HG03571 (cell line): ENCODE results near the gene FXR1.
"Not testable (repeated sequence)": the region's sequence is repeated elsewhere in the genome, so short reads cannot be mapped to it uniquely, and the experiment has no call there.

ENCODE experiments used
- ATAC-seq: cut with Tn5 transposase; IDR thresholded peaks from one replicate; pipeline ENCODE4 v1.9.1; 2021; ENCODE audit not compliant: unreplicated experiment

FXR1 gene

DNA sequence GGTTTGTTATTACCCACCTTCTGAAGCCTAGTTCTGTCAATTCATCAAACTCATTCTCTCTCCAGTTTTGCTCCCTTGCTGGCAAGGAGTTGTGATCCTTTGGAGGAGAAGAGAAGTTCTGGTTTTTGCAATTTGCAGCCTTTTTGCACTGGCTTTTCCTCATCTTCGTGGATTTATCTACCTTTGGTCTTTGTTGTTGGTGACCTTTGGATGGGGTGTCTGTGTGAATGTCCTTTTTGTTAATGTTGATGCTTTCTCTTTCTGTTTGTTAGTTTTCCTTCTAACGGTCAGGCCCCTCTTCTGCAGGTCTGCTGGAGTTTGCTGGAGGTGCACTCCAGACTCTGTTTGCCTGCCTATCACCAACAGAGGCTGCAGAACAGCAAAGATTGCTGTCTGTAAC, 91.0 kb downstream of the FXR1 start:
- ATAC-seq: not testable (repeated sequence)

DNA sequence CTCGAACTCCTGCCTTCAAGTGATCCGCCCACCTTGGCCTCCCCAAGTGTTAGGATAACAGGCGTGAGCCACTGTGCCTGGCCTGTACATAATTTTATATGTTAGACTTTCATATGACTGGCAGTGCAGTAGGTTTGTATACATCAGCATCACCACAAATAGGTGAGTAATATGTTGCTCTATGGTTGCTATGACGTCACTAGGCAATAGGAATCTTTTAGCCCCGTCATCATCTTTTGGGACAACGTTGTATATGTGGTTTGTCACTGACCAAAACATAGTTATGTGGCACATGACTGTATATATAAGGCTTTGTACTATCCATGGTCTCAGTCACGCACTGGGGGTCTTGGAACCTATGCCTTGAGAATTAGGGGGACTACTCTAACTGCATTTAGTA, 94.1 kb downstream of the FXR1 start:
- no peak for ATAC-seq

GRCh38 chr3:181007262-181007661, 94.8 kb downstream of the FXR1 start:
- ATAC-seq: no peak

GRCh38 chr3:181008796-181009195, 96.3 kb downstream of the FXR1 start:
- ATAC-seq: no peak

DNA sequence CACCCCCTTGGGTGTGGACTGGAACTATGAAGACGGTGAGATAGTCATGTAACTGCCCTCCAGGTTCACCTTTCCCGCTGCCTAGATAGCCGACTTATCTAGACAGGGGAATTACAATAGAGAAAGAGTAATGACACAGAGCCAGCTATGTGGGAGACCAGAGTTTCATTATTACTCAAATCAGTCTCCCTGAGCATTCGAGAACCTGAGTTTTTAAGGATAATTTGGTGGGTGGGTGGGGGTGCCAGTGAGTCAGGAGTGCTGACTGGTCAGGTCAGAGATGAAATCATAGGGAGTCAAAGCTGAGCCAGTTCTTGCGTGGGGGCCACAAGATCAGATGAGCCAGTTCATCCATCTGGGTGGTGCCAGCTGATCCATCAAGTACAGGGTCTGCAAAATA, 96.8 kb downstream of the FXR1 start:
- ATAC-seq: no peak

- no peak for ATAC-seq
These were observed 105.2 kb downstream of the FXR1 start for GRCh38 chr3:181017690-181018089.

DNA sequence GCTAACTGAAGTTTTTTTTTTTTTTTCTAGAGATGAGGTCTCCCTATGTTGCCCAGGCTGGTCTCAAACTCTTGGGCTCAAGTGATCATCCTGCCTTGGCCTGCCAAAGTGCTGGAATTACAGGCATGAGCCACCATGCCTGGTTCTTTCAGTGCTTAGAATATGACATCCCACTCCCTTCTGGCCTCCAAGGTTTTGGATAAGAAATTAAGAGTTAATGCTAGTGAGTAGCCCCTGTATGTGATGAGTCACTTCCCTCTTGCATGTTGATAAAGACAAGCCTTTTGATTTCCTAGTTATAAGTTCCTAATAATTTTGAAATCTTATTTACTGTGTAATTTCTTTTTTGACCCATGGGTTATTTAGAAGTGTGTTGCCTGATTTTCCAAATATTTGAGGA, 112.7 kb downstream of the FXR1 start:
- no peak for ATAC-seq

DNA sequence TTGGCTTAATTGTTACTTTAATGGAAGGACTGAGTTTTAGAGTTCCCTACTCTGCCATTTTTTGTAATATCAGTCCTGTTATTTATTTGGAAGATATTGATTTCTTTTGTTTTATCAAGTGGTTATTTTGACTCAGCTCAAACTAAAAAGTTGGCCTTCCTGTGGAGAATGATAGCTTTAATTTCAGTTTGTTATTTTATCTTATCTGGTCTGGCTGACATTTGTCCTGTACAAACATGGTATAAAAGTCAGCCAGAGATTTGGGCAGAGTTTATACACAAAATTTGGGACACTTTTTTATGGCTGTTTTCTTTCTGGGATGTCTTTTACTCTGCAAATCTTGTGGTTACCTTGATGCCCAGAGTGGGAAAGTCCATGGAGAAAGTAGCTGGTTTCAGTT, 118.5 kb downstream of the FXR1 start:
- no peak for ATAC-seq
